ENCODE data around the gene ZNF385B.
"Not testable (repeated sequence)": the region's sequence is repeated elsewhere in the genome, so short reads cannot be mapped to it uniquely, and the experiment has no call there.

The ZNF385B gene

GRCh38 chr2:179636100-179636980 is 225.1 kb downstream of the ZNF385B start:
- no peak for DNase-seq (ENCODE audit: low read depth in 1 of 2, low spot score in 1 of 2)

DNA sequence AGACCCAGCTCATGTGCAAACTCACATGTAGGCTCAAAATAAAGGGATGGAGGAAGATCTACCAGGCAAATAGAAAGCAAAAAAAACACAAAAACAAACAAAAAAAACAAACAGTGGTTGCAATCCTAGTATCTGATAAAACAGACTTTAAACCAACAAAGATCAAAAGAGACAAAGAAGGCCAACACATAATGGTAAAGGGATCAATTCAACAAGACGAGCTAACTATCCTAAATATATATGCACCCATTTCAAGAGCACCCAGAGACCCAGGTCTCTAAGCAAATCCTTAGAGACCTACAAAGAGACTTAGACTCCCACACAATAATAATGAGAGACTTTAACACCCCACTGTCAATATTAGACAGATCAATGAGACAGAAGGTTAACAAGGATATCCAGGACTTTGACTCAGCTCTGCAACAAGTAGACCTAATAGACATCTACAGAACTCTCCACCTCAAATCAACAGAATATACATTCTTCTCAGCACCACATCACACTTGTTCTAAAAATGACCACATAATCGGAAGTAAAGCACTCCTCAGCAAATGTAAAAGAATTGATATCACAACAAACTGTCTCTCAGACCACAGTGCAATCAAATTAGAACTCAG is 229.5 kb downstream of the ZNF385B start:
- DNase-seq (ENCODE audit: low read depth in 1 of 2, low spot score in 1 of 2) = not testable (repeated sequence)

DNA sequence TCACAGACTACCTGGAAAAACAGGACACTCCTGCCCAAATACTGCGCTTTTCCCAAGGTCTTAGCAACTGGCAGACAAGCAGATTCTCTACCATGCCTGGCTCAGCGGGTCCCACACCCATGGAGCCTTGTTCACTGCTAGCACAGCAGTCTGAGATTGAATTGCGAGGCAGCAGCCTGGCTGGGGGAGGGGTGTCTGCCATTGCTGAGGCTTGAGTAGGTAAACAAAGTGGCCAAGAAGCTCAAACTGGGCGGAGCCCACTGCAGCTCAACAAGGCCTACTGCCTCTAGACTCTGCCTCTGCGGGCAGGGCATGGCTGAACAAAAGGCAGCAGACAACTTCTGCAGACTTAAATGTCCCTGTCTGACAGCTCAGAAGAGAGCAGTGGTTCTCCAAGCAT is 231.6 kb downstream of the ZNF385B start:
- DNase-seq (ENCODE audit: low read depth in 1 of 2, low spot score in 1 of 2) = not testable (repeated sequence)

GRCh38 chr2:179626261-179626660 is 235.2 kb downstream of the ZNF385B start:
- DNase-seq (ENCODE audit: low read depth in 1 of 2, low spot score in 1 of 2) = no peak

DNA sequence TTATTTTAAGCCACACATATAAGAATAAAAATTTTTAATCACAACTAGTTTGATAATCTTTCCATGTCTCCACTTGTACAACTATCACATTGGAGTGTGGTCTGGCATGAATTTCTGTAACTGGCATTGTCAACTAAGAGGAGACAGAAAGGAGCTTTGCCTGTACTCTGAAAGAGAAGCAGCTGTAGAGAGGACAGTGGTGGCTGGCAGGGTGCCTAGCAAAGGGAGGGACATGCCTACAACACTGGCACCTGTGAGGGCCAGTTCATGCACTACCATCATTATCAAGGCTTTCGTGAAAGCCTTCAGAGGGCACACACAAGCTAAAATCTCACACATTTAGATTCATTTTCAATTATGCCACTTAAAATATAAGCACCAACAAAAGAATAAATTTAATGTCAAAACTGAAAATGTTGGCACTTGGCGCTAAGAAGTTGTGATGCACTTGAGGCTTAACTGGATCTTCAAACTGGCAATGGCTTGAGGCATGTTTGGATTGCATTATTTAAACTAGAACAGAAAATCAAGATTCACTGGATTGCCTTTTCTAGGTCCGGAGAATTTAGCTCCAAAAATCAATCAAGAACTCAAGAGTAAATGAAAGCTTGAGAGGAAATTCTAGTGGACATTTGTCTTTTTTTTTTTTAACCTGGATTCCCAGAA is 238.6 kb downstream of the ZNF385B start:
- no peak for DNase-seq (ENCODE audit: low read depth in 1 of 2, low spot score in 1 of 2)

DNA sequence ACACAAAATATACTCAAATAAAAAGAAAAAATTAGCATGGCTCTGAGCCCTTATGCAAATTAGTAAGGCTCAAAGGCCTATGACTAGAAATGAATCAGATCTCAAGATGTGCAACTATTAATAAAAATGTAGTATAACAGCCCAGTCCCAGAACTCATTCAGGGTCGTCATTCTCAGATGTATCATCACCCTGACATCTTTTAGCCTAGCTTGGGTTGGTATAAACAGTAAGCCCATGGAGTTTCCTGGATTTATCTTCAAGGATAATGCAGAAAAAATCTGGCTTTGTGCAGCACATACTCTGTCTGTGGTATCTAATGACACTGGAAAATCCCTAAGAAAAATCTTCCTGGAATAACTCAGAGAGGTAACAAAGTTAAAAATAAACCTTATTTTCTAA is 239.3 kb downstream of the ZNF385B start:
- DNase-seq (ENCODE audit: low read depth in 1 of 2, low spot score in 1 of 2) = no peak

GRCh38 chr2:179619947-179620467 is 241.4 kb downstream of the ZNF385B start:
- DNase-seq (ENCODE audit: low read depth in 1 of 2, low spot score in 1 of 2) = no peak

DNA sequence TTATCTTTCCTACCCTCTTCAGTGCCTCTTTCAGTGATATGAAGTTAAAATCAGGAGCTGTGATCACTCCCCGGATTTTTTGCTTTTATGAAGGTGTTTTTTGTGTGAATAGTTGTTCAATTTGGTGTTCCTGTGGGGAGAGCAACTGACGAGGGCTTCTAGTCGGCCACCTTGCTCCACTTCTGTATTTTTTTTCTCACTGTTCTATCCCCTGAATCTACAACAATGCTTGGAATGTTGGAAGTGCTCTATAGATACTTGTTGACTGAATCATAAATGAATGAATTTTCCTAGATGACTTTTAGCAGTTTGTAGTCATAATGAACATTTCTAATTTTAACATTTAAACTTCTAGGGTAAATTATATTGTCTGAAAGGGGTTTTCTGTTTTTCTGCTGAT is 247.3 kb downstream of the ZNF385B start:
- DNase-seq (ENCODE audit: low read depth in 1 of 2, low spot score in 1 of 2) = no peak

DNA sequence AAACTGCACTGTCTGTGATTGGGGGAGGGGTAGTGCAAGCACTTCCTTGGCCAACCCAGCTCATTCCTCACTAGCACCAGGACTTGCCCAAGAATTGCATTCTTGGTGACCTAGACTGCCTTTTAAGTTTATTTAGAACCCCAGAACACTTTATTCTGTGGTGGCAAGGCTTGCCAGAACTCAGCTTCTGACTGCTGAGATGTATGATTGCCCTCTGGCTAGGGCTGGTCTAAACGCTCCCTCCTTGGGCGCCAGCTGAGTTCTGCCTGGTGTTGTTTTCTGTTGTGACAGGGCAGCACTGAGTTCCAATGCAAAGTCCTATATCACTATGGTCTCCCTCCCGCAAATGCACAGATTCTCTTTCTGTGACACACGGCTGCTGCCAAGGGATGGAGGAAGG is 247.7 kb downstream of the ZNF385B start:
- DNase-seq (ENCODE audit: low read depth in 1 of 2, low spot score in 1 of 2) = no peak

DNA sequence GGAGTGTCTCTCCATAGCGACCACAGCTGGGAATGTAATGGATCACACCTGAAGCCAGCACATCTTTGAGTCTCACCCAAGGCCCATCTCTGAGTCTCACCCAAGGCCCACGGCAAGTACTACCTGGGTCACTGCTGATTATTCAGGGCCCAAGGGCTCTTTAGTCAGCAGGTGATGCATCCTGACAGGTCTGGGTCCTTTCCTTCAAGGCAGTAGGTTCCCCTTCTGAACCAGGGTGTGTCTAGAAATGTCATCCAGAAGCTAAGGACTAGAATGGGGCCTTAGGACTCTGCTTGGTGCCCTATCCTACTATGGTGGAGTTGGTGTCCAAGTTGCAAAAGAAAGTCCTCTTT is 248.1 kb downstream of the ZNF385B start:
- no peak for DNase-seq (ENCODE audit: low read depth in 1 of 2, low spot score in 1 of 2)

- no peak for DNase-seq (ENCODE audit: low read depth in 1 of 2, low spot score in 1 of 2)
These were observed 248.7 kb downstream of the ZNF385B start for GRCh38 chr2:179612591-179613298.

- DNase-seq (ENCODE audit: low read depth in 1 of 2, low spot score in 1 of 2) = no peak
These were observed 249.3 kb downstream of the ZNF385B start for GRCh38 chr2:179612108-179612507.

- DNase-seq (ENCODE audit: low read depth in 1 of 2, low spot score in 1 of 2) = no peak
These were observed 255.3 kb downstream of the ZNF385B start for GRCh38 chr2:179606141-179606540.

DNA sequence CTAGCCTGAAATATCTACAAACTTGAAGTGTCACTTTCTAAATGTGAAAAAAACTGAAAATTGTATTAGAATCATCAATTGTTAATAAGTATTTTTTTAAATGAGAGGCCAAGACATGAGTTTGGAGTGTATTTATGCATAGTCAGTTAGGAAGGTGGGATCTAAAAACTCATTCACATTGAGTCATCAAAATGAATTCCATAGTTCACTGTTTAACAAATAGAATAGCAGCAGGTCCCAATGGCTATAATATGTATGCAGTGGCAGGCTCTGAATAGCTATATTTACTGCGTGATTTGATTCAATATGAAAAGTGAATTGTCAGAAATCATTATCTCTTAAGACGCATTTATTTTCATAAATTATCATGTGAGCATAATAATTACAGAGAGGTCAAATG is 256.1 kb downstream of the ZNF385B start:
- no peak for DNase-seq (ENCODE audit: low read depth in 1 of 2, low spot score in 1 of 2)

- no peak for DNase-seq (ENCODE audit: low read depth in 1 of 2, low spot score in 1 of 2)
These were observed 256.8 kb downstream of the ZNF385B start for GRCh38 chr2:179604598-179604997.

GRCh38 chr2:179602452-179602851 is 259.0 kb downstream of the ZNF385B start:
- no peak for DNase-seq (ENCODE audit: low read depth in 1 of 2, low spot score in 1 of 2)

- DNase-seq (ENCODE audit: low read depth in 1 of 2, low spot score in 1 of 2) = no peak
These were observed 265.4 kb downstream of the ZNF385B start for GRCh38 chr2:179596018-179596417.

- no peak for DNase-seq (ENCODE audit: low read depth in 1 of 2, low spot score in 1 of 2)
These were observed 266.1 kb downstream of the ZNF385B start for GRCh38 chr2:179595284-179595683.

DNA sequence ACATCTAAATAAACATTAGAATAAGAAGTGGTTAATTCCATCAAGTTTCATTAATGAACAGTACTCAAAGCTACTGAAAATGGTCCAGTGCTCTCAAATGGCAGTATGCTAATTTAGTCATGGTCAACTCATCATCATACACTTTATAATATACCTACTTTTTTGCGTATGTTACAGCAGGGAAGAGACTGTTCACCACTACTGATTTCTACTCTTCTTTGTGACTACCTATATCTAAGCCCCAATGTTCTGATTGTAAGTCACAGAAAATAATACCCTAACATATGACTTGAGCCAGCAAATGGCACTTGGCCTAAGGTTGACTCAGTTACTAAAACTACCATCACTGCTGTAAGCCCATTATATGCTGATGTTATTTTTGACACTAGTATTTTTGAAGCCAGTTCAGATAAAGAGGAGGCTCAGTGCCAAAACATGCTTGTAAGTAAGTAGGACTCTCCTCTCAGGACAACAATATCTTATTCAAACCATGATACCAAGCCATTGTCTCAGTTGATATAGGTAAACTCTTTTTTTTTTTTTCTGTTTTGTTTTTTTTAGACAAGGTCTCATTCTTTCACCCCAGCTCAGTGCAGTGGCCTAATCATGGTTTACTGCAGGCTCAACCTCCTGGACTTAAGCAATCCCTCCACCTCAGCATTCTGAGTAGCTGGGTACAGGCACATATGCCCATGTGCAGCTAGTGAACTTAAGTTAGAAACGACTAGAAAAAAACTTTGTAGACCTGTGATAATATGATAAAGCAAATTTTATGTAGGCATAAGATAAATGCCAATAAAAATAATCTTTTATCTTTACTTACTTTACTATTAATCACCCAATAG is 266.9 kb downstream of the ZNF385B start:
- DNase-seq (ENCODE audit: low read depth in 1 of 2, low spot score in 1 of 2) = no peak

GRCh38 chr2:179593323-179593722 is 268.1 kb downstream of the ZNF385B start:
- no peak for DNase-seq (ENCODE audit: low read depth in 1 of 2, low spot score in 1 of 2)
